Keratinocyte (primary cell): Measurements from ENCODE around the gene KRTAP10-4.

Source experiments
- CTCF ChIP-seq, 3 experiments: IDR thresholded peaks in 1 of 3; conservative IDR thresholded peaks in 1 of 3; optimal IDR thresholded peaks in 1 of 3; 2 replicates in 2 of 3; 3 replicates in 1 of 3; pipeline versions ENCODE3 to v1.5.1; 2011; ENCODE audit warnings: low read length in 3 of 3, mild to moderate bottlenecking in 3 of 3, moderate library complexity in 2 of 3, control low read depth in 1 of 3, inconsistent platforms in 1 of 3; ENCODE audit not compliant: insufficient read depth in 2 of 3; ENCODE audit errors: extremely low read depth in 1 of 3
- EZH2 ChIP-seq: IDR thresholded peaks from one replicate; pipeline ENCODE4 v1.6.1; 2012; ENCODE audit warnings: inconsistent platforms, mild to moderate bottlenecking, low read length, moderate library complexity

- TF ChIP-seq CTCF (optimal IDR thresholded peaks at IDR 0.05 in 1 of 3, IDR thresholded peaks at IDR 0.05 in 1 of 3, conservative IDR thresholded peaks at IDR 0.05 in 1 of 3; ENCODE audit: extremely low read depth in 1 of 3, insufficient read depth in 2 of 3, low read length in 3 of 3) (peak in 1 of 3 experiments; percentile 7), EZH2 (no peak)
Measured at GRCh38 chr21:44618504-44618903, 45.0 kb downstream of the KRTAP10-4 start.
